Activated CD8-positive, alpha-beta memory T cell treated with anti-CD3 and anti-CD28 coated beads for 4 hours (primary cell): ENCODE measurements around the gene ZBTB38.

Experiments
- DNase-seq, 2 donors: peaks; one replicate each; pipeline ENCODE4 v3.0.0-alpha.2; 2020; ENCODE audit warnings: low read depth in 2 of 2

ZBTB38 gene

DNA sequence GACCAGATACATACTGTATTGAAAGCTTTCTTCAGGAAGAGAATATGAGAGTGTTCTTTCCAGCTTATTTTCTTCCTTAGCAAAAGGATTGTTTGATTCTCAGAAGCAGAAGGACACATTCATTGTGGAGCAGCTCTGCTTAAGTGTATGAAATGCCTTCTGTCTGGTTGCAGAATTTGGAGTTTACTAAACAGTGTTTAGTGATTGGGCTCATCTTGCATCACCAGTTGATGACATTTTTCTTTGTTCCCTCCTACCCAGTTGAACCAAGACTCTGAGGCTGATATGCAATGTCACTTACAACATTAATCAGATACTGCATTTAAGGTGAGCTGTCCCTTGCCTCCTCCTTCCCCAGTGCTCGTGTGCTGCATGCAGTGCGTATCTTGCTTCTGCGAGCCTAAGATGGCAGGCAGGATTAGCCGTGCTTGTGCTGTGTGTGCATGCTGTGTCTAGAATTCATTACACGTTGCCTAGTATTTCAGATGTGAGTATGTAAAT, 18.4 kb downstream of the ZBTB38 start:
- DNase-seq = no peak

DNA sequence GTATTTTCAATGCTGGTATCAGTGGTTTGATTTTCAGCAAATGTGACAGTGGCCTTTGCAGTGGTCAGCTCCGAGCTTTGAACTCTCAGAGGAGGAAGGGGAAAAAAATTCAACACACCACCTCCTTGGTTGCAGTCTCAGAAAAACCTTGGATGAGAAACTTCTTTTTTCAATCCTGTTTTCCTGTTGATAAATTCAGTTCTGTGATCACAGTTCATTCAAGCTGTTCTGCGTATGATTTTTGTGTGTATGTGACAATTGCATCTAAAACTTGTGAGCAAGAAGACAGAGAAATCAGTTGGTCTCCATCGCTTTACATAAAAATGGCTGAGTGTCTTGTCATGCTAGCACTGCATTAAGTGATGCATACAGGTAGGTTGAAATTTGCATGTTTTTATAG, 19.2 kb downstream of the ZBTB38 start:
- DNase-seq = no peak

DNA sequence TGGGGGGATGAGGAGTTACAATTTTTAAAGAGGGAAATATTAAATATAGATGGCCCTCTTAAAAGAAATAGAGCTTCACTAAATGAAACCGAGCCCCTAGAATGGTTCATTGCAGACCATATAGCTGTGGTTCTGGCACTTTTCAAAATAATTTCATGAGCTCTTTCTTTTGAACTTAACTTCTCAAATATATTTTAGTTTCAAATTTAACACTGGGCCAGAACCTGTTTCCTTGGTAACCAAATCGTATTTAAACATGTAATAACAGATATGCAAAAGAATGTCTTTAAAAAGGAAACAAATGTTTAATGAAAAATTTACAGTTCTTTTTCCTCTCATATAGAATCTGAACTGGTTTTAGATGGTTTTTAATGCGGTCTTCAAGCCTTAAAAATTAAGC, 20.1 kb downstream of the ZBTB38 start:
- DNase-seq = no peak

DNA sequence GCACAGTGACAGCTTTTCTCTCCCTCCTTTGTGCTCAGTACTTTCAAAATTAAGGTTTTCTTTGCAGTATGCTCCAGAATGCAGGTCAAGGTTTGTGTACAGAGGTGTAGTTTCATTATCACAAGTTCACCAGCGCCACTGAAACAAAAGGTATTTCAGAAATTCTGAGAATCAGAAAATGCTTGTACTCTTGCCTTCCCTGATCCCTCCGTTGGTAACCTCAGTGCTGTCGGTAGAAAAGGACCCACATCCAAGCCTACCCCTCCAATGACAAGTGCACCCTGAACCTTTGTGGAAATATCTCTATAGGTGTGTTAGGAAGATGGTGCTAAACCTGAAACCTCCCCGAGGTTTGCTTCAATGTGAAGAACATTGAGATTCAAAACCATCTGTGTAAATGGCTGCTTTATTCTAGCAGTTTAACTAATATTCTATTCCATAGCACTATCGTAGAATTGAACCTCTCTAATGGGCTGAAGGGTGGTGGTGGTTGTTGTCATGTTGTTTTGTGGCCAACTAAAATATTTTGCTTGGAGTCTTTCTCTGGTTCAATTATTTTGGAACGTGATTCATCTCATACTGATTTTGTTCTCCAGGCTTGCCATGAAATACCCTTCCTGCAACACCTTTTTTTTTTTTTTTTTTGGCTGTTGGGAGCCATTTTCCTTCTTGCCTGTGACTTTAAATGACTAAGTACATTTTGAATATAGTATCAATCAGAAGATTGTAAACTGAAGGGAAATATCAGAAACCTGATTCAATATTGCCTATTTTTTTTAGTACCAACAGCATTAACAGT, 20.7 kb downstream of the ZBTB38 start:
- no peak for DNase-seq

DNA sequence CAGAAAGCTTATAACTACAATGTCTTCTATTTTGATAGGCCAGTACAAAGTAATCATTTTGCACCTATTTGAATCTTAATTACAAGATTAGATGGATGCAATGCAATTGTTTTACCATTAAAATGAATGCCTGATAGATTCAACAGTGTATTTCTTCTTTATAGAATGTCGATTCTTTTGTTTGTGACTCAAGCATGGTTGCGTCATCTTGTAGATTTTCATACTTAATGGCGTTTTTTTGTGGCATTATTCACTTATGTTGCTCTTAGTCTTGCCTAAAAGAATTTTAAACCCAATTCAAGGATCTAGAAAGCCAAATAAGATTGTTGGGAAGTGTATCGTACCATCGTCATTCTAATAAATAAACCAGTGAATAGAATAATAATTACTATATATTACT, 21.4 kb downstream of the ZBTB38 start:
- DNase-seq = no peak

DNA sequence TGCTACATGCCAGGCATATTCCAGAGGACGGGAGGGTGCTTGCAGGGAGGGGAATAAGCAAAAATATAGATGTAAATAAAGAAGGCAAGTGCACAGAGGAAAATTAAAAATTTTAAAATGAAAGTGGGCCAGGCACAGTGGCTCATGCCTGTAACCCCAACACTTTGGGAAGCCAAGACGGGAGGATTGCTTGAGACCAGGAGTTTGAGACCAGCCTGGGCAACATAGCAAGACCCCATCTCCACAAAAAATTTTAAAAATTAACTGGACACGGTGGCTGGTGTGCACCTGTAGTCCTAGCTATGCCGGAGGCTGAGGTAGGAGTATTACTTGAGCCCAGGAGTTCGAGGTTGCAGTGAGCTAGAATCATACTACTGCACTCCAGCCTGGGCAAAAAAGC, 22.4 kb downstream of the ZBTB38 start:
- no peak for DNase-seq

DNA sequence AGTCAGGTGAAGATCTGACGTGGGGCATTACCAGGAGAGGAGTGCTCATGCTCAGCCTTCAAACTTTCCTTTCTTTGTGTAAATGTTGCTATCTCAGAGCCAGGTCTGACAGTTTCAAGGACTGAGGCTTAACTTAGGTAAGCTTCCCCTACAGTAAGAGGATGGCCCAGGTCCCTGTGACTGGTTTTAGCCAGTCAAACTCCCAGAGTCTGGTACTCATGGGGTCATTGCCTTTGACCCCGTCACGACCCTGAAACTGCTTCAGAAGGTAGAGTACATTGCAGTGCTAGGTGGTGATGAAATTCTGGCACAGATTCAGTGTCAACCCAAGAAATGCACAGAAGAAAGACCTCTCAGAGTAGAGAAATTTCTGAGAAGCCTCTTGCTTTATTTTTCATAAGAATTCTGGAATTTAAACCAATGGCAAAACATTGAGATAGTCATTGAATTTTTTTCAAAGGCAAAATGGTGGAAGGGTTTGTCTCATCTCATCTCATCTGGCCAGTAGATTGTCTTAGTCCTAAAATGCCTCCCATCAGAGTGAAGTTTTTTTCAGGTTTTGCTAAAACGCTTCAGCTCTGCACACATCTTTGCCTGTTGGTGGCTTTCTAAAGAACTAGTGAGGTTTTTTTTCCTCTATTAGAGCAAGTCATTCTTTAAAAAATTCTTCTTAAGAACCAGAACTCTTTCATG, 23.1 kb downstream of the ZBTB38 start:
- no peak for DNase-seq

DNA sequence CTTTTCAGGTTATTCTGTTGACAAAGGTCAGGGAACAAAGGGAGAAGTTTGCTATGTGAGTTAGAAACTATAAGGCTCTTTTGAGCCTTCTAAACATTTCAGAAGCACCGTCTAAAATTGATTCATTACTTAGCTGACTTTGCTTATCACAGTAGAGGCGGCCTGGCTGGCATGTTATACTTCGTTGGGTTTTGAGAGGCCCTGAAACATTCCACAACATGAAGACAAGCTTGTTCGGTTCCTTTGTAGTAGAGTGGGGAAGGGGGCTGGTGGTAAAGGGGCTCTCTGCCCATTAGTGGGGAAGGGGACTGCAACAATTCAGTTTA, 23.6 kb downstream of the ZBTB38 start:
- DNase-seq = no peak

DNA sequence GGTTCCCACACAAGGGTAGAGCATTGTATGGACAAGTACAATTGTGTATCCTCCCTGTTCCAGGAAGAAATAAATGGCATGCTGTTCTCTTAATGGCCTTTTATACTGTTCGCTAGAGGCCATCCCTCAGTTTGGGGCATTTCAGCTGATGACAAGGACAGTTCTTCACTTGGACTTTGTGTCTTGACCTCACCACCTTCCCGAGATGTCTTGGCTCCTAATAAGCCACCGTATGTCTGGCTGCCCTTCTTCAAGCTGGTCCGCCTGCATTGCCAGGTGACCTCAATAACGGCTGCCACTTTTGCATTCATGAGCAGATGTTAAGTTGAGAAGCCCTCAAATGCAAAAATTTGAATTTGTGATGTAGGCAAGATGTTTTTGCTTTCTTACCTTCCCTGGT, 24.1 kb downstream of the ZBTB38 start:
- DNase-seq = no peak

DNA sequence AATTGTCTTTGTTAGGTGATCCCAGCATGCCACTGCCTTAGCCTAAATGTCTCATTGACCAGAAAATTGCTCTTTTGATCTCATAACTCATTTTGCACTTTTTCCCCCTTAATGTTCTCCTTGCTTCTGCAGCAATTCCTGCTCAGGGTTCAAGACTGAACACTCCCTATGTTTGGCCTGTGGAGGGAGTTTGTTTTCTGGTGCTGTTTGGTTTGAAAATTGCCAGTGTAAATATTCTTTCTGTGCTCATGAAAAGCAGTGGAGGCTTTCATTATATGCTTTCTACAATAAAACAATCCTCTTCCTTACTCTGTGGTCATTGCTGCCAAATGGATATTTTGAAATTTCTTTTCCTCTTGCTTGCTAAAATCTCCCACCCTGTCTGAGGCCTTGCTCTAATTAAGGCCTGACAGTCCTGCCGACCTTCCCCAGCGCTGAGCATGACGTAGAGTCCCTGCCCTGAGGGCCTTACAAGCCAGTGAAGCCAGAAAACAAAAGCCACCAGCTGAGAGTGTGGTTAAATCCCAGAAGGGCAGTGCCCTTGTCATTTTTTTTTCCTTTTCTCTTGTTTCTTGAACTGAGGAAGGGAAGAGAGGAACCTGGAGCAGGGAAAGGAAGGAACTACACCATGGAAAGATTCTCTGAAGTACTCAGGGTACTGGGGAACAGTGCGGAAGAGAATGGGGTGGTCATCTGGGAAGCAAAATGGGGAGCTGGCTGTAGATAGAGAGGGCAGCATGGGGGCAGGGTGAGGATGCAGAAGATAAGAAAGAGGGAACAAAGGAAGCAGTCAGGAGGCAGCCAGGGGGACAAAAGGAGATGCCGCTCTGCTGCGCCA, 24.8 kb downstream of the ZBTB38 start:
- no peak for DNase-seq

DNA sequence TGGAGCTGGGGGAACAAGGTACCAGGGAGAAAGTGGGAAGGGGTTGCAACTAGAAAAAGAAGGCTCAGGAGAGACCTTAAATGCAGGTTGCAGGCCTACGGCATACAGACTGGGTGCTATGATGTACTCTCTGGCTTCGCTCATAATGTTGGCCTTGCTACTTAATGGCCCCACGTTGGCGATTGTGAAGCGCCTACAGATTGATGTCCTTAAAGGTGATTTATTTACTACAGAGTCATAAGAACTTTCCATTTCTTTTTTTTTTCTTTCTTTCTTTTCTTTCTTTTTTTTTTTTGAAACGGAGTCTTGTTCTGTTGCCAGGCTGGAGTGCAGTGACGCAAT, 25.4 kb downstream of the ZBTB38 start:
- no peak for DNase-seq

DNA sequence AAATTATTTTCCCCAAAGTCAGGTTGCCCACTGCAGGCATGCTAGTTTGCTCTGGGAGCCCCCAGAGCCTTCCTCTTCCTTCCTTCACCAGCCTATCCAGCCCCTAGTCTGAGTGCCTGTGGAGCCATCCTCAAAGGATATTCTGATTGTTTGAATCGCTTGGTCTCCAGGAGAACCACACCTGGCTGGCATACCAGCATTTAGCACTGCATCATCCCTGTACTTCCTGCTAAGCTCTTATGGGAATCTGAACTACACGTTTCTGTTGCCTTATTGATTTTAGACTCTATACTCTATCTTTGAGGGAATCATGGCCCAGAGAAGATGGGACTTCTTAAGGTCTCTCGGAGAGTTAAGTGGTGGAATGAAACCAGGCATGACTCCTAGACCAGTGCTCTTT, 26.3 kb downstream of the ZBTB38 start:
- DNase-seq = no peak

DNA sequence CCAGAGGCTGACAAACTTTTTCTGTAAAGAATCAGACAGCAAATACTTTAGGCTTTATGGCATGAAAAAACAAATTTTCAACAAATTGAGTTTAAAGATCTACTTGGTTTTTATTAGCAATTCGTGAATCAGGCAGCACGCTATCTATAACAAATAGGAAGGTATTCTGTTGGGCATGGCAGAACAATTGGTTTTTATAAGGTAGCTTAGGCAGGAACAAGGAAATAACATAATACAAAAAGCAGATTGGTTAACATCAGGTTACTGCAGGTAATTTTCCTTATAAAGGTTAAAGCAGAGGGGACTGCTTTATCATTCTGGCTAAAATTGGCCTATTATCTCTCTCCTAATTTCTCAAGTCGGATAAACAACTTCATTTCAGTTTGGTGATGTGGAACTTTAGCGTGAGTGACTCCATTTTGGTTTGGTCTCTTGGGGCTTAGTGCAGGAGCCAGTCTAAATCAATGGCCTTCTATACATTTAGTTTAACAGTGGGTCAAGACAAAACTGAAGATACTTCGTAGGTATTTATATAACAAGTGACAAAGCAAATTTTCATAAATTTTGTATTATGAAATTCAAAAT, 26.8 kb downstream of the ZBTB38 start:
- no peak for DNase-seq

DNA sequence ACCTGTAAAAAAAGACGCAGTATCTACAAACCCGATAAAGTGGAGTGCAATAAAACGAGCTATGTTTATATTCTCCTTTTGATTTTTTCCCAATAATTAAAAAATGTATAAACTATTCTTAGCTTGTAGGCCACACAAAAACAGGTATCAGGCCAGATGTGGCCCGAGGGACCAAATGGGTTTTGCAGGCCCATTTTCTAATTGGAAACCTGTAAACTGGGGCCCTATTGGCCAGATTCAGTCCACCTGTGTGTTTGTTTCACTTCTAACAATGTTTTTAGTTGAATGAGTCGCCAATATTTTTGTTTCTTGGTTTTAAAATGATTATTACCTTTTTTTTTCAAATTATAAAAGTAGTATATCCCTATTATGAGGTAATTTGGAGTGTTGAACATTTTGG, 29.7 kb downstream of the ZBTB38 start:
- no peak for DNase-seq

DNA sequence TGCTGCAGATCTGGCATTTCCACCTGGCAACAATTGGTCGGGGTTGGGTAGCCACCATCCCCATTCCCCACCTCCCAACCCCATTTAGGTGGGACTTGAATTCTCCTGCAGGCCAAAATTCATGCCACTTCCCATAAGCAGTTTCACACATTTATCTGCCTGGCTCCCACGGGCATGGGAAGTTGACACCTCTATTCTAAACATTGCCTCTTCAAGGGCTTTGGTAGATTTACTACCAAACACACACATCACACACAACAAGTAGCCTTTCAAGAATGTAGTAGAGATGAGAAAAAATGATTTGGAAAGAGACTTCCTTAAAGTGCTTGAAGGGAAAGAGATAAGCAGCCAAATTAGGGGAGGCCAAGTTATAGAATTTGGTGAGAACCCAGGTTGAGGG, 30.9 kb downstream of the ZBTB38 start:
- no peak for DNase-seq

DNA sequence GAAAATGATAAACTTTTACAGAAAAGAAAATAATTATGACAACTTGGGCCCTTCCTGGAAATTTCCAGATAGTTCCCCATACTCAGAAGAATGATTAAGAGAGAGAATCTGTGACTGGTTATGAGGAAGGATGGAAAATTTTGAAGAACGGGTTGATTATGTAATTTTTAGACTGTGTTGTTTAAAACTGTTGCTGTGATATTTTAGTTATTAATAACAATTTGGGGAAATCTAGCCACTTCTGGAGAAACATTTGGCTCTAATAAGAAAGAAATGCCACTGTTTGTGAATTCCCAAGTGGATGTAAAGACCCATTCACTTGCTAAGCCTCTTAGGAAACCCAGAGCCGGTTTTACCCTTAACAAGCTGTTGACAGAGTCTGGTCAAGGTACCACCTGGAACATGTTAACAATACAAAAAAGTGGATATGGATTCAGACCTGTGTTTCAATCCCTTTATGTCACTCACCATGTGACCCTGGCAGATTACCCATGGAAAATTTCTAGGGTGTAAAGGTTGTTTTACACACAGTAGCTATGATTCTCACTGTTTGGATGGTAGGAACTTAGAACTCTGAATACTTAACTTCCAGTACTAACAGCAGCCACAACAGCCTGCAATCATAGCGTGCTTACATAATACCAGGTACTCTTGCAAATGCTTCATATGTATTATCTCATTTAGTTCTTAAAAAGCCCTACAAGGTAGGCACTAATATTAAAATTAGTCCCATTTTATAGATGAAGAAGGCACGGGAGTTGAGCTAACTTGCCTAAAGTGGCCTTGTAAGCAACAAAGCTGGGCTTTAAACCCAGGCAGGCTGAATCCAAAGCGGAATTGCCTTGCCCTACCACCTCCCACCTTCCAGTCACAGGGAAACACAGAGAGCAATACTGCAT, 32.0 kb downstream of the ZBTB38 start:
- DNase-seq = no peak

DNA sequence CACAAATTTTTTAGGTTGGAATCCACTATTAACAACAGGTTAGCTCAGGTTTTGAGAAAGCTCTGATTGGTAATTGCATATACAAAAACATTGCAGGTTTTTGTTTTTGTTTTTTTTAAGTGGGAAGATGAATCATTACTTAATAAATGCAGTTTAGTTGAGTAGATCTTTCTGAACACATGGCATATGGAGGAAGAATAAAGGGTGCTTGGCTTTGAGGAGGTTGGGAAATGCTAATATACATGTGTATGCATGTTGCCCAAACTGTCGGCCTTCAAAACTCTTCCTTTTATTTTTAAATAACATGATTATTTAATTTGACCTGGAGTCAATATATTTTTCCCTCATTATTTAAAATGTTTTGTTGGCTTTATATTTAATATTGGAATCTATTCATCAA, 32.8 kb downstream of the ZBTB38 start:
- DNase-seq = no peak

DNA sequence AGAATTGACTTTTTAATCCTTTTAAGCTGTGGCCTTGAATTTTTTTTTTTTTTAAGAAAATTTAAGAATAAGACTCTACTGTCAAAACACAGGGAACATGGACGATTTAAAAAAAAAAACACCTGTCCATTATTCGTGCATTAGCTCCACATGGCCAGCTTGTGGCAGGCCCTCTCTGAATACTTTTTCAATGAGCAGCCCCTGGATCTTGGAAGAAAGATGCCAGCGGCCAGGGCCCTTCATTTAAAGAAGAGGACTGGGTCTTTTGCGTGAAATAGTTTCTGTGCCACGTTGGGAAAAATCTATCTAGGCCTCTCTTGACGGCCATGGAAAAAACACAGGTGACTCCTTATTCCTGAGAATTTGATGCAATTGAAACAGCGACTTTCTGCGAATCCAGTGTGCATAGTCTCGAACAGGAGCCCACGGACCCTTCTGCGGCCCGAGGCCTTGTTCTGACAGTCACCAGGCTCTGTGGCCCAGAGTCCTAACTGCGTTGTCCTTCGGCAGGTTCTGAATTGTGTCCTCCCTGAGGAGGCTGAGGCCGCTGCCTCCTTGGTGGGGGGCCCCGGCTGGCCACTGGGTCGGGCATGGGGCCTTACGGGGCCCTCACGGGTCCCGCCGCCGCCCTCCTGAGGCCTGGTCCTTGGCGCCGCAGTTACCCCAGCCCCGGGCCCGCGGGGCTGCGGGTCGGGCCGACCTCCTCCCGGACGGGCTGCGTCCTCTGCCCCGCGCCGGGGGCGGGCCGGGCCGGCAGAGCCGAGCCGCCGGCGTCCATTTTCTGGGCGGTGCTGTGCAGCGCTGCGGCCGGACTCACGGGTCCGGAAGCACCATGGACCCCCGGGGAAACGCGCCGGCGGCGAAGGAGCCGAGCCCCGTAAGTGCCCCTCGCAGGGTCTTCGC, 33.5 kb downstream of the ZBTB38 start:
- no peak for DNase-seq

DNA sequence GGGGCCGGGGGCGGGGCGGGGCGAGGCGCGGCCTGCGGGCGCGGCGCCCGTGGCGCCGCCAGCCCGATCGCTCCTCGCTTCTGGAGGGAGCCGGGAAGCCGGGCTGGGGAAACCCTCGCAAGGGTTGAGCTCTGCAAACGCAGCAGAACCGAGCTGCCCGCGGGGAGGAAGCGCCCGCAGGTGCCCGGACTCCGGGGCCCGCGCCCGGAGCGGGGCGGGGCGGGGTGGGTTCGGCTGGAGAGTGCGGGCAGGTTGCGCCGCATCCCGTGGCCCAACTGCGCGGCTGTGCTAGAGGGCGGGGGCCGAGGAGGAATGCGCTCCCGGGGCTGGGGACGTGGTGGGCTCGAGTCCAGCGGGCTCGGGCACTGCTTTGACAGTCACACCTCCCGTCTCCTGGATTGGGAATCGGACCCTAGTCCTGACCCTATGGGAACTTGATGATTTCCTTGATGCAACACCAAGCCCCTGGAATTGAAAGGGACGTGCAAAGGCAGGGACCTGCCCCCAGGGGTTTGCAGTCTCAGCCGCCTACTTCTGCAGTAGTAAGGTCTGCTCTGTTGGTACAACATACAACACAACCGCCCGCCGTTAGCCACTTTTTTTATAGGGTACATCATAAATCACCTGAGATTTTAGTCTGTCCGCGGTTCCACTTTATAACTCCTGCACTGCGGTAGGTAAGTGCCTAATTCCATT, 34.3 kb downstream of the ZBTB38 start:
- no peak for DNase-seq

DNA sequence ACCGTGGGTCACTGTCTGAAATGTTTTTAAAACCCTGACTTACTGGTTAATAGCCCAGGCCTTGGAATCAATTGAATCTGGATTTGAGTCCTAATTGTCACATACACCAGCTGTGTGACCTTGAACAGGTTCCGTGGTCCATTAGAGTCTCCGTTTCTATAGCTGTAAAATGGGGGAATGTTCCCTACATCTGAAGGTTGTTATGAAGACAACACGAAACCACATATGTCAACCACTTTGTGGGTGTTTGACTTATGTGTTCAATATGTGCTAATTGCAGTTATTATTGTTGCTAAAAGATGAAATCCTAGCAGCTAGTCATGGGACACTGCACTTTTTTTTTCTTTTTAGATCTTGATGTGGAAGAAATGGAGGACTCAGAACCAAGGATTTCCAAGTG, 35.3 kb downstream of the ZBTB38 start:
- no peak for DNase-seq
